ENCODE results near the gene PATL2.
"Not testable (repeated sequence)": the region's sequence is repeated elsewhere in the genome, so short reads cannot be mapped to it uniquely, and the experiment has no call there.

PATL2 gene

DNA sequence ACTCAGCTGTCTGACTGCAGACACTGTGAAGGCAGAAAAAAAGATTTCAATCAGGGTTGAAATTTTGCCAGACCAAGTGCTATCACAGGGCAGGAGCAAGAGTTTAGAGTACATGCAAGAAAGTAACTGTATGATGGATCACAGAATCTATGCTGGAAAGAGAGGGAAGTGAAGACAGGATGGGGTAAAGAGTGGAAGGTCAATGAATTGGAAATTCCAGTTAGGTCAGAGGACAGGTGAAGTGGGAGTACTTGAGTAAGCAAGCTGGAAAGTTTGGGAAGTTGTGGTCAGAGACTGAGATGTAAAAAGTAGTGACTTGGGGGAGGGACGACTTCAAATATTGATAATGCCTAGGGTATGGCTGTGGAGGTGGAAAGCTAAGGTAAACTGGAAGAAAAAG is 54.8 kb downstream of the PATL2 start:
- no peak for DNase-seq

DNA sequence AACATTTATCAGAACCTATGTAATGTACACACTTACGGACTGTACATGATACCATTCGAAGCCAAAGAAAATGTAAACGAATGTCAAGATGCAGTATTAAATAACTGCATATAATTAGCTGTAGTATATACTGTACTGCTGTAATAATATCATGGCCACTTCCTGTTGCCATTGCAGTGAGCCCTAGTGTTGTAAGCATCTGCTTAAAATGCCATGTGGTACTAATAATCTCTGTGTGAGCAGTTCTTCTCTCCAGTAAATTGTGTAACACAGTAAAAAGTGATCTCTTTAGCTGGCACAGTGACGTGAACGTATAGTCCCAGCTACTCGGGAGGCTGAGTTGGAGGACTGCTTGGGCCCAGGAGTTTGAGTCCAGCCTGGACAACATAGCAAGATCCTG is 56.3 kb downstream of the PATL2 start:
- DNase-seq = no peak

DNA sequence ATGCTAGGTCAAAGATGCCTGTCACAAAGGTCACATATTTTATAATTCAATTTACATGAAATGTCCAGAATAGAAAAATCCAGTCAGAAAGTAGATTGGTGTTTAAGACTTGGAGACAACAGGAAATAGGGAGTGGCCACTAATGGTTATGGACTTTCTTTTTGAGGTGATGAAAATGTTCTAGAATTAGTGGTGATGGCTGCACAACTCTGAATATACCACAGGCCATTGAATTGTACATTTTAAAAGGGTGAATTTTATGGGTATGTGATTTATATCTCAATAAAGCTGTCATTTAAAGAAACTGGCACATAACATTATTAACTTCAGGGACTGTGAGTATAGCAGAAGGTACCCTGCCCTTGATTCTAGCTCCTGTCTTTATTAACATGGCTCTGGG is 63.5 kb downstream of the PATL2 start:
- no peak for DNase-seq

DNA sequence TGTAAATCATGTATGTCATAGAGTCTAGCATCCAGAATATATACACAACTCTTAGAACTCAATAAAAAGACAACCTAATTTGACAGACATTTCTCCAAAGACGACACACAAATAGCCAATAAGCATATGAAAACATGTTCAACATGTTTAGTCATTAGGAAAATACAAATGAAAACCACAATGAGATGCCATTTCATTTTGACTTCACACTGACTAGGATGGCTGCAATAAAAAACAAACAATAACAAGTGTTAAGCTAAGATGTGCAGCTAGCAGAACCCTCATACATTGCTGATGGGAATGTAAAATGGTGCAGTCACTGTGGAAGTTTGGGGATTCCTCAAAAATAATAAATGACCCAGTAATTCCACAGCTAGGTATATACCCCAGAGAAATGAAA is 64.1 kb downstream of the PATL2 start:
- DNase-seq = no peak

DNA sequence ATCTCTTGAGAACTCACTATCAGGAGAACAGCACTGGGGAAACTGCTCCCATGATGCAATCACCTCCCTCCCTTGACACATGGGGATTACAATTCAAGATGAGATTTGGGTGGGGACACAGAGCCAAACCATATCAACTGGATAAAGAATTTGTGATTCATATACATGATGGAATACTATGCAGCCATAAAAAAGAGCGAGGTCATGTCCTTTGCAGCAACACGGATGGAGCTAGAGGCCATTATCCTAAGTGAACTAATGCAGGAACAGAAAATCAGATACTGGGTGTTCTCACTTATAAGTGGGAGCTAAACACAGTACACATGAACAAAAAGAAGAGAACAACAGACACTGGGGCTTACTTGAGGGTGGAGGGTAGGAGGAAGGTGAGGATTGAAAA is 64.7 kb downstream of the PATL2 start:
- DNase-seq = no peak

DNA sequence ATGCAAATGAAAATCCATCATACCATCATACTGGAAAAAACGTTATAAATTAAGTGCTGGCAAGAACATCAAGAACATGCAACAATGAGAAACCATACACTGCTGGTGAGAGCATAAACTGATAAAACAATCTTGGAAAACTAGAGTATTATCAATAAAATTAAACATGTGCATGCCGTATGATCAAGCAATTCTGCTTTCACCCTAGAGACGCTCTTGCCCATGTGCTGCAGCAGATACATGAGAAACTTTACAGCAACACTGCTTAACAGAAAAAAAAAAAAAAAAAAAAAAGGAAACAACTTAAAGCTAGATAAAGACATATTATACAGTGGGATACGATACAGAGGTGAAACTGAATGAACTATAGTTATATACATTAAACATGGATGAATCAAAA is 69.5 kb downstream of the PATL2 start:
- DNase-seq = no peak

DNA sequence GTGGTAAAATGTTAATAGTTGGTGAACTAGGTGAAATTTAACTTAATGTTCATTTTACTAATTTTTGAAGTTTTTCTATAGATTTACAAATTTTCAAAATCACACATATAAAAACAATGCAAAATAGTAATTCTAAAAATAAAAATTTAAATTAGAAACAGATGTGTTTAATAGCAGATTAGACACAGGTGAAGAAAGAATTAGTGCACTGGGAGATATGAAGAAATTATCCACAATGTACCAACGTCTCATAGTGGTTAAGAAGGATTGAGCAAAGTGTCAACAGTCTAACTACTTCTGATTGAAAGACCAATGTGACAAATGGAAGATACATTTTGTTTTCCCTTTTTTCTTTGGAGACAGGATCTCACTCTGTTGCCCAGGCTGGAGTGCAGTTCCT is 74.1 kb downstream of the PATL2 start:
- DNase-seq = no peak

DNA sequence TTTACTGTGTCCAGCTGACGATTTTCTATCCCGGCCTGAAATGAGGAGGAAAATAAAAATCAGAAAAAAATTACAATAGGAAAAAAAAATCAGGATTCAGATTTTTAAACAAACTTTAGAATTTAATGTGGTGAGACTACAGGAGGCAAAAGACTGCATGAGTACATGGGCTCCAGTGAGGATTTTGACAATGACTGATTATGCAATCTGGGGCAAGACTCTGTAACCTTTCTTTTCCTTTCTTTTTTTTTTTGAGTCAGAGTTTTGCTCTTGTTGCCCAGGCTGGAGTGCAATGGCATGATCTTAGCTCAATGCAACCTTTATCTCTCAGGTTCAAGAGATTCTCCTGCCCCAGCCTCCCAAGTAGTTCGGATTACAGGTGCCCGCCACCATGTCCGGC is 77.5 kb downstream of the PATL2 start:
- DNase-seq = no peak

DNA sequence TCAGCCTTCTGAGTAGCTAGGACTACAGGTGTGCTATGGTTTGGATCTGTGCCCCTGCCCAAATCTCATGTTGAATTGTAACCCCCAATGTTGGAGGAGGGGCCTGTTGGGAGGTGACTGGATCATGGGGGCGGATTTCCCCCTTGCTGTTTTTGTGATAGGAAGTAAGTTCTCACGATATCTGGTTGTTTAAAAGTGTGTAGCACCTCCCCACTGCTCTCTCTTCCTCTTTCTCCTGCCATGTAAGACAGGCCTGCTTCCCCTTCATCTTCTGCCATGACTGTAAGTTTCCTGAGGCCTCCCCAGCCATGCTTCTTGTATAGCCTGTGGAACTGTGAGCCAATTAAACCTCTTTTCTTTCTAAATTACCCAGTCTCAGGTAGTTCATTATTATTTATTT is 85.8 kb downstream of the PATL2 start:
- not testable (repeated sequence) for DNase-seq

DNA sequence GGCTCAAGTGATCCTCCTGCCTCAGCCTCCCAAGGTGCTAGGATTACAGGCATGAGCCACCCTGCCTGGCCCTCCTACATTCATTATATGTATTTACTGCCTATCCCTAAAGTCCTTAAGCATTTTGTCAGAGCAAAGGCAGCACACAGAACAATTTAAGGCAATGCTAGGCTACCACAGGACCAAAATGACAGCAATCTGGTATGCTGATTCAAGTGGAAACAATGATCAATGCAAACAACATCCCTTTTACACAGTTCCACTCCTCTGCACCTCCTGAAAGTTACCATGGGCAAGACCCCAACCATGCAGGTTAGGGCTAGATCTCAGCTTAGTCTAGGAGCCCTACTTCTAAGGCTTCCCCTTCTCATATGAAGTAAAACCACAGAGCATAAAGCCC is 87.9 kb downstream of the PATL2 start:
- no peak for DNase-seq

DNA sequence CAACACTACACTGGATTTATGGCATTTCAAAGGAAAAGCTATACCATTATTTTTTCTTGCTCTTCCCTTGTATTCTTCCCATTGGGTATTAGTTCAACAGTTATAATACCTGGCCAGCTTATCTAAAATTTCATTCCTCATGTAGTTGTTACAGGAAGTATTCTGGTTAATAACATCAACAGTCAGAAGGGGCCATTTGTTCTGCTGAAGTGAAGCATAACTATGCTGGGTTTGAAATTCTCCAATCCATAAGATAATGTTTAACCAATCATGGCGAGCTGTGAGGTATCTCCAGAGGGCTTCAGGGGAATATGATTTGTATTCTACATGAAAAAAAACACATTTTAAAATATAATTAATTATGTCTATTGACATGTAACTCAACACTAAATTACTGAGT is 91.0 kb downstream of the PATL2 start:
- no peak for DNase-seq

DNA sequence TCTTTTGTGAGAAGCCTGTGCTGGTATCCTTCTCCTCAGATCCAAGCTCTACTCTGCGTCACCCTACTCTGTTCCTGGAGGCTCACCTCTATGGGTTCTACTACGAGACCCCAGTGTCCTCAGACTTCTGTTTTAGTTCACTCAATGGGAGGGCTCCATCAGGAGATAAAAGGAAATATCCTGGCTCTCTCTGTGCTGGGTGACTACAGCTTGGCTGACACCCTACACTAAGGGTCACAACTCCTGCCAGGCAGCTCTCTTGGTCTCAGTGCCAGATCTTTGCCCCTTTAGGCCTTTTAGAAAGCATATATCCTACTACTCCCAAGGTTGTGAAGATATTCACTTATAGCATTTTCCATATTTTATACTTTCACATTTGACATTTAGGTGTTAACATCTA is 94.1 kb downstream of the PATL2 start:
- DNase-seq = no peak

Measured in anterior cingulate cortex (tissue), 58 donors.